Neural cell (in vitro differentiated cells): ENCODE results near the gene MACROD1.

Experiments used
- EP300 ChIP-seq: fragments of 450-650 bp; conservative IDR thresholded peaks from 2 replicates; pipeline ENCODE4 v1.6.1; 2014; ENCODE audit warnings: antibody characterized with exemption, mild to moderate bottlenecking, moderate library complexity; ENCODE audit not compliant: poor library complexity, severe bottlenecking
- EZH2 ChIP-seq: fragments of 200-600, 300-800 bp; shearing (Covaris generic), sonication (generic); IDR thresholded peaks from 2 replicates; pipeline ENCODE4 v1.6.1; 2014; ENCODE audit warnings: antibody characterized with exemption, low read length, borderline replicate concordance, mild to moderate bottlenecking; ENCODE audit not compliant: insufficient read depth, poor library complexity, severe bottlenecking
- MXI1 ChIP-seq: fragments of 450-650 bp; conservative IDR thresholded peaks from 2 replicates; pipeline ENCODE4 v1.6.1; 2014; ENCODE audit warnings: antibody characterized with exemption, mild to moderate bottlenecking; ENCODE audit not compliant: poor library complexity, severe bottlenecking
- POLR2AphosphoS5 ChIP-seq: IDR thresholded peaks from 2 replicates; pipeline ENCODE4 v1.6.1; 2012
- RAD21 ChIP-seq: fragments of 450-650 bp; conservative IDR thresholded peaks from 2 replicates; pipeline ENCODE4 v1.6.1; 2014; ENCODE audit warnings: antibody characterized with exemption, mild to moderate bottlenecking, moderate library complexity
- SMC3 ChIP-seq: fragments of 450-650 bp; conservative IDR thresholded peaks from 2 replicates; pipeline ENCODE4 v1.6.1; 2014; ENCODE audit warnings: antibody characterized with exemption, mild to moderate bottlenecking, moderate library complexity; ENCODE audit not compliant: poor library complexity
- TAF1 ChIP-seq: IDR thresholded peaks from 2 replicates; pipeline ENCODE4 v1.6.1; 2012; ENCODE audit warnings: low read depth
- TF ChIP-seq, protein P1 (sequence below): IDR thresholded peaks from 2 replicates; pipeline ENCODE4 v1.6.1; 2012; ENCODE audit warnings: borderline replicate concordance
- TF ChIP-seq, protein P2 (sequence below): fragments of 450-650 bp; IDR thresholded peaks from 2 replicates; pipeline ENCODE4 v1.5.1; 2014; ENCODE audit warnings: antibody characterized with exemption, mild to moderate bottlenecking, moderate library complexity; ENCODE audit not compliant: poor library complexity, severe bottlenecking

DNA sequence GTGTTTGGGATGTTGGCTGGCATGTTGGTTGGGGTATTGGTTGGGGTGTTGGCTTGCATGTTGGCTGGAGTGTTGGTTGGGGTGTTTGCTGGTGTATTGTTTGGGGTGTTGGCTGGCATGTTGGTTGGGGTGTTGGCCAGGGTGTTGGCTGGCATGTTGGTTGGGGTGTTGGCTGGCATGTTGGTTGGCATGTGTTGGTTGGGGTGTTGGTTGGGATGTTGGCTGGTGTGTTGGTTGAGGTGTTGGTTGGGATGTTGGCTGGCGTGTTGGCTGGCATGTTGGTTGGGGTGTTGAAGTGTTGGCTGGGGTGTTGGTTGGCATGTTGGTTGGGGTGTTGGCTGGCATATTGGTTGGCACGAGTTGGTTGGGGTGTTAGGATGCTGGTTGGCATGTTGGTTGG, 155.1 kb downstream of the MACROD1 start:
- TF ChIP-seq, protein P1, sequence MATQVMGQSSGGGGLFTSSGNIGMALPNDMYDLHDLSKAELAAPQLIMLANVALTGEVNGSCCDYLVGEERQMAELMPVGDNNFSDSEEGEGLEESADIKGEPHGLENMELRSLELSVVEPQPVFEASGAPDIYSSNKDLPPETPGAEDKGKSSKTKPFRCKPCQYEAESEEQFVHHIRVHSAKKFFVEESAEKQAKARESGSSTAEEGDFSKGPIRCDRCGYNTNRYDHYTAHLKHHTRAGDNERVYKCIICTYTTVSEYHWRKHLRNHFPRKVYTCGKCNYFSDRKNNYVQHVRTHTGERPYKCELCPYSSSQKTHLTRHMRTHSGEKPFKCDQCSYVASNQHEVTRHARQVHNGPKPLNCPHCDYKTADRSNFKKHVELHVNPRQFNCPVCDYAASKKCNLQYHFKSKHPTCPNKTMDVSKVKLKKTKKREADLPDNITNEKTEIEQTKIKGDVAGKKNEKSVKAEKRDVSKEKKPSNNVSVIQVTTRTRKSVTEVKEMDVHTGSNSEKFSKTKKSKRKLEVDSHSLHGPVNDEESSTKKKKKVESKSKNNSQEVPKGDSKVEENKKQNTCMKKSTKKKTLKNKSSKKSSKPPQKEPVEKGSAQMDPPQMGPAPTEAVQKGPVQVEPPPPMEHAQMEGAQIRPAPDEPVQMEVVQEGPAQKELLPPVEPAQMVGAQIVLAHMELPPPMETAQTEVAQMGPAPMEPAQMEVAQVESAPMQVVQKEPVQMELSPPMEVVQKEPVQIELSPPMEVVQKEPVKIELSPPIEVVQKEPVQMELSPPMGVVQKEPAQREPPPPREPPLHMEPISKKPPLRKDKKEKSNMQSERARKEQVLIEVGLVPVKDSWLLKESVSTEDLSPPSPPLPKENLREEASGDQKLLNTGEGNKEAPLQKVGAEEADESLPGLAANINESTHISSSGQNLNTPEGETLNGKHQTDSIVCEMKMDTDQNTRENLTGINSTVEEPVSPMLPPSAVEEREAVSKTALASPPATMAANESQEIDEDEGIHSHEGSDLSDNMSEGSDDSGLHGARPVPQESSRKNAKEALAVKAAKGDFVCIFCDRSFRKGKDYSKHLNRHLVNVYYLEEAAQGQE, result no peak
- TF ChIP-seq RAD21 (no peak), EZH2 (no peak), POLR2AphosphoS5 (no peak), TAF1 (no peak), MXI1 (no peak), EP300 (no peak), SMC3 (no peak)
- TF ChIP-seq, protein P2, sequence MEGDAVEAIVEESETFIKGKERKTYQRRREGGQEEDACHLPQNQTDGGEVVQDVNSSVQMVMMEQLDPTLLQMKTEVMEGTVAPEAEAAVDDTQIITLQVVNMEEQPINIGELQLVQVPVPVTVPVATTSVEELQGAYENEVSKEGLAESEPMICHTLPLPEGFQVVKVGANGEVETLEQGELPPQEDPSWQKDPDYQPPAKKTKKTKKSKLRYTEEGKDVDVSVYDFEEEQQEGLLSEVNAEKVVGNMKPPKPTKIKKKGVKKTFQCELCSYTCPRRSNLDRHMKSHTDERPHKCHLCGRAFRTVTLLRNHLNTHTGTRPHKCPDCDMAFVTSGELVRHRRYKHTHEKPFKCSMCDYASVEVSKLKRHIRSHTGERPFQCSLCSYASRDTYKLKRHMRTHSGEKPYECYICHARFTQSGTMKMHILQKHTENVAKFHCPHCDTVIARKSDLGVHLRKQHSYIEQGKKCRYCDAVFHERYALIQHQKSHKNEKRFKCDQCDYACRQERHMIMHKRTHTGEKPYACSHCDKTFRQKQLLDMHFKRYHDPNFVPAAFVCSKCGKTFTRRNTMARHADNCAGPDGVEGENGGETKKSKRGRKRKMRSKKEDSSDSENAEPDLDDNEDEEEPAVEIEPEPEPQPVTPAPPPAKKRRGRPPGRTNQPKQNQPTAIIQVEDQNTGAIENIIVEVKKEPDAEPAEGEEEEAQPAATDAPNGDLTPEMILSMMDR, result no peak
